GM19455 (cell line): ENCODE data around the gene SIPA1.
A peak's percentile ranks its signal among the peaks of the same experiment; 100 is the strongest.

Experiments used
- ATAC-seq: cut with Tn5 transposase; IDR thresholded peaks from one replicate; pipeline ENCODE4 v1.9.1; 2021; ENCODE audit not compliant: unreplicated experiment

The SIPA1 gene

GRCh38 chr11:65637794-65638419 is at the start of gene SIPA1:
TSS of gene SIPA1 (plus strand) at chr11:65638101. CDS start at chr11:65640922, 2,821 bp downstream.
- ATAC-seq: peak; percentile 49

GRCh38 chr11:65588199-65589054 is 49.5 kb upstream of the SIPA1 start:
- peak; percentile 71 for ATAC-seq

GRCh38 chr11:65589444-65590239 is 48.3 kb upstream of the SIPA1 start:
- no peak for ATAC-seq

GRCh38 chr11:65590240-65590738 is 47.6 kb upstream of the SIPA1 start:
- ATAC-seq: no peak

GRCh38 chr11:65591939-65592857 is 45.7 kb upstream of the SIPA1 start:
- ATAC-seq: no peak

- ATAC-seq: no peak
Observed at GRCh38 chr11:65592858-65593517, 44.9 kb upstream of the SIPA1 start.

- no peak for ATAC-seq
Observed at GRCh38 chr11:65593518-65594414, 44.1 kb upstream of the SIPA1 start.

- ATAC-seq: no peak
Observed at GRCh38 chr11:65595131-65595530, 42.8 kb upstream of the SIPA1 start.

- ATAC-seq: no peak
Observed at GRCh38 chr11:65595543-65596281, 42.2 kb upstream of the SIPA1 start, which contains the start of gene KCNK7. TSS of gene KCNK7 (minus strand) at chr11:65595800. CDS start at chr11:65595772, 28 bp downstream.

- no peak for ATAC-seq
Observed at GRCh38 chr11:65596520-65596919, 41.4 kb upstream of the SIPA1 start.

- no peak for ATAC-seq
Observed at GRCh38 chr11:65598258-65598699, 39.6 kb upstream of the SIPA1 start.

GRCh38 chr11:65599216-65599954 is 38.5 kb upstream of the SIPA1 start:
- ATAC-seq: no peak

GRCh38 chr11:65599955-65600246 is 38.0 kb upstream of the SIPA1 start:
- ATAC-seq: no peak

GRCh38 chr11:65604258-65604657 is 33.6 kb upstream of the SIPA1 start:
- ATAC-seq: no peak

GRCh38 chr11:65606876-65607613 is 30.9 kb upstream of the SIPA1 start:
- ATAC-seq: no peak

- ATAC-seq: no peak
Observed at GRCh38 chr11:65607614-65608426, 30.1 kb upstream of the SIPA1 start.
